Activated CD4-positive, alpha-beta T cell treated with anti-CD3 and anti-CD28 coated beads, Interleukin-2, amount 10 ng/mL, durations not matched to agents 24 days and 14 days (primary cell): Measurements from ENCODE around the gene FAM114A1. TPM values are rescaled to one million over a fixed set of nuclear protein-coding genes. Genes with fewer than 3 reads are reported as not detected.

Experiments
- DNase-seq: peaks from one replicate; pipeline ENCODE4 v3.0.0; 2022
- H3K27ac Mint-ChIP-seq: one replicate; pipeline ENCODE4 v1.8.0; 2022; ENCODE audit warnings: mild to moderate bottlenecking, mixed read lengths
- H3K27me3 Mint-ChIP-seq: one replicate; pipeline ENCODE4 v1.8.0; 2022; ENCODE audit warnings: mixed read lengths
- H3K36me3 Mint-ChIP-seq: one replicate; pipeline ENCODE4 v1.8.0; 2022; ENCODE audit warnings: low read depth, mild to moderate bottlenecking, mixed read lengths
- H3K4me1 Mint-ChIP-seq: one replicate; pipeline ENCODE4 v1.8.0; 2021; ENCODE audit warnings: mixed read lengths
- H3K4me3 Mint-ChIP-seq: one replicate; pipeline ENCODE4 v1.8.0; 2022; ENCODE audit warnings: mild to moderate bottlenecking, moderate library complexity, mixed read lengths
- H3K9me3 Mint-ChIP-seq: one replicate; pipeline ENCODE4 v1.8.0; 2021; ENCODE audit warnings: mixed read lengths
- intact Hi-C: fragments of 100-400 bp; cut with micrococcal nuclease; formaldehyde crosslinking; loops from one replicate; pipeline ENCODE4 v1.15.1; 2023
- total RNA-seq: library from RNA; stranded (reverse); gene quantifications from 2 replicates; pipeline ENCODE4 v1.2.3, GENCODE V29; 2022

Gene FAM114A1
- total RNA-seq, 1 donor from 2014 or later = 0.23 TPM

GRCh38 chr4:38943343-38943742 is 75.7 kb downstream of the FAM114A1 start:
- DNase-seq = no peak
- peaks cover 6% of the 10 kb centered on the region for H3K9me3 Mint-ChIP-seq
- H3K27me3 Mint-ChIP-seq = no peaks in the 10 kb centered on the region
- H3K4me1 Mint-ChIP-seq = peaks cover 35% of the 10 kb centered on the region
- peaks cover 4% of the 10 kb centered on the region for H3K36me3 Mint-ChIP-seq
- no peak overlapping the region for H3K4me3 Mint-ChIP-seq
- H3K27ac Mint-ChIP-seq = no peak overlapping the region
- intact Hi-C loops = no loop called here

GRCh38 chr4:38944440-38944839 is 76.8 kb downstream of the FAM114A1 start:
- intact Hi-C loops = no loop called here
- Mint-ChIP-seq H3K9me3 (peaks cover 6% of the 10 kb centered on the region), H3K4me3 (no peak overlapping the region), H3K27me3 (no peaks in the 10 kb centered on the region), H3K36me3 (peaks cover 2% of the 10 kb centered on the region), H3K4me1 (peaks cover 38% of the 10 kb centered on the region), H3K27ac (peak overlapping the region; percentile 20)
- no peak for DNase-seq

- DNase-seq = no peak
- peaks cover 6% of the 10 kb centered on the region for H3K9me3 Mint-ChIP-seq
- H3K27ac Mint-ChIP-seq = no peak overlapping the region
- H3K36me3 Mint-ChIP-seq = no peaks in the 10 kb centered on the region
- no peak overlapping the region for H3K4me3 Mint-ChIP-seq
- peaks cover 41% of the 10 kb centered on the region for H3K4me1 Mint-ChIP-seq
- intact Hi-C loops = loop anchor here (5.0 kb wide), 1 partner anchor 35 kb away; no protein-coding TSS in a partner anchor
- H3K27me3 Mint-ChIP-seq = no peaks in the 10 kb centered on the region
Measured at GRCh38 chr4:38946919-38947318, 79.3 kb downstream of the FAM114A1 start.

- Mint-ChIP-seq H3K4me1 (peaks cover 42% of the 10 kb centered on the region), H3K27me3 (no peaks in the 10 kb centered on the region), H3K9me3 (no peaks in the 10 kb centered on the region), H3K4me3 (no peak overlapping the region), H3K27ac (no peak overlapping the region), H3K36me3 (no peaks in the 10 kb centered on the region)
- intact Hi-C loops = loop anchor here (5.0 kb wide), 1 partner anchor 36 kb away; no protein-coding TSS in a partner anchor
- no peak for DNase-seq
Measured at GRCh38 chr4:38948551-38948950, 80.9 kb downstream of the FAM114A1 start.

GRCh38 chr4:38949411-38950051 is 81.9 kb downstream of the FAM114A1 start:
- Mint-ChIP-seq H3K27ac (peak overlapping the region; percentile 82), H3K4me3 (peak overlapping the region; percentile 43), H3K4me1 (peaks cover 46% of the 10 kb centered on the region), H3K36me3 (no peaks in the 10 kb centered on the region), H3K9me3 (no peaks in the 10 kb centered on the region), H3K27me3 (no peaks in the 10 kb centered on the region)
- peak; percentile 87 for DNase-seq
- intact Hi-C loops = loop anchor here (1.0 to 5.0 kb wide), 3 partner anchors 9 to 37 kb away; no protein-coding TSS in a partner anchor

GRCh38 chr4:38950159-38950558 is 82.6 kb downstream of the FAM114A1 start:
- H3K4me3 Mint-ChIP-seq = no peak overlapping the region
- H3K27me3 Mint-ChIP-seq = no peaks in the 10 kb centered on the region
- no peaks in the 10 kb centered on the region for H3K9me3 Mint-ChIP-seq
- H3K36me3 Mint-ChIP-seq = no peaks in the 10 kb centered on the region
- DNase-seq = no peak
- H3K27ac Mint-ChIP-seq = peak overlapping the region; percentile 26
- intact Hi-C loops = no loop called here
- peaks cover 46% of the 10 kb centered on the region for H3K4me1 Mint-ChIP-seq

- Mint-ChIP-seq H3K36me3 (no peaks in the 10 kb centered on the region), H3K9me3 (no peaks in the 10 kb centered on the region), H3K27ac (peak overlapping the region; percentile 26), H3K27me3 (no peaks in the 10 kb centered on the region), H3K4me3 (no peak overlapping the region), H3K4me1 (peaks cover 46% of the 10 kb centered on the region)
- no peak for DNase-seq
- intact Hi-C loops = no loop called here
Measured at GRCh38 chr4:38950734-38951133, 83.1 kb downstream of the FAM114A1 start.

- Mint-ChIP-seq H3K4me3 (no peak overlapping the region), H3K27ac (peak overlapping the region; percentile 34), H3K9me3 (peaks cover 8% of the 10 kb centered on the region), H3K27me3 (no peaks in the 10 kb centered on the region), H3K36me3 (peaks cover 7% of the 10 kb centered on the region), H3K4me1 (peaks cover 54% of the 10 kb centered on the region)
- intact Hi-C loops = no loop called here
- DNase-seq = no peak
Measured at GRCh38 chr4:38951598-38951997, 84.0 kb downstream of the FAM114A1 start.

- H3K4me1 Mint-ChIP-seq = peaks cover 55% of the 10 kb centered on the region
- no peak overlapping the region for H3K4me3 Mint-ChIP-seq
- no peak for DNase-seq
- peaks cover 7% of the 10 kb centered on the region for H3K36me3 Mint-ChIP-seq
- H3K27ac Mint-ChIP-seq = peak overlapping the region; percentile 34
- intact Hi-C loops = no loop called here
- H3K27me3 Mint-ChIP-seq = no peaks in the 10 kb centered on the region
- peaks cover 8% of the 10 kb centered on the region for H3K9me3 Mint-ChIP-seq
Measured at GRCh38 chr4:38952017-38952416, 84.4 kb downstream of the FAM114A1 start.

GRCh38 chr4:38954727-38955126 is 87.1 kb downstream of the FAM114A1 start:
- Mint-ChIP-seq H3K36me3 (peaks cover 15% of the 10 kb centered on the region), H3K4me1 (peaks cover 59% of the 10 kb centered on the region), H3K4me3 (no peak overlapping the region), H3K9me3 (peaks cover 16% of the 10 kb centered on the region), H3K27ac (no peak overlapping the region), H3K27me3 (no peaks in the 10 kb centered on the region)
- no peak for DNase-seq
- intact Hi-C loops = no loop called here

GRCh38 chr4:38955957-38956356 is 88.4 kb downstream of the FAM114A1 start:
- no peak for DNase-seq
- peak overlapping the region; percentile 97 for H3K27ac Mint-ChIP-seq
- peaks cover 19% of the 10 kb centered on the region for H3K9me3 Mint-ChIP-seq
- peaks cover 48% of the 10 kb centered on the region for H3K4me1 Mint-ChIP-seq
- intact Hi-C loops = no loop called here
- no peaks in the 10 kb centered on the region for H3K27me3 Mint-ChIP-seq
- H3K4me3 Mint-ChIP-seq = no peak overlapping the region
- peaks cover 21% of the 10 kb centered on the region for H3K36me3 Mint-ChIP-seq

GRCh38 chr4:38957261-38957815 is 89.7 kb downstream of the FAM114A1 start:
- H3K27ac Mint-ChIP-seq = peak overlapping the region; percentile 97
- peak overlapping the region; percentile 56 for H3K4me3 Mint-ChIP-seq
- peaks cover 47% of the 10 kb centered on the region for H3K4me1 Mint-ChIP-seq
- H3K27me3 Mint-ChIP-seq = no peaks in the 10 kb centered on the region
- H3K9me3 Mint-ChIP-seq = peaks cover 32% of the 10 kb centered on the region
- H3K36me3 Mint-ChIP-seq = peaks cover 34% of the 10 kb centered on the region
- no peak for DNase-seq
- intact Hi-C loops = no loop called here

GRCh38 chr4:38957893-38958292 is 90.3 kb downstream of the FAM114A1 start:
- H3K27me3 Mint-ChIP-seq = no peaks in the 10 kb centered on the region
- peaks cover 36% of the 10 kb centered on the region for H3K36me3 Mint-ChIP-seq
- H3K27ac Mint-ChIP-seq = peak overlapping the region; percentile 97
- H3K4me3 Mint-ChIP-seq = peak overlapping the region; percentile 56
- H3K4me1 Mint-ChIP-seq = peaks cover 42% of the 10 kb centered on the region
- intact Hi-C loops = loop anchor here (1.0 to 2.0 kb wide), 8 partner anchors 8 to 87 kb away; partner anchors contain the start of gene TMEM156
- peaks cover 36% of the 10 kb centered on the region for H3K9me3 Mint-ChIP-seq
- no peak for DNase-seq

- intact Hi-C loops = loop anchor here (1.0 to 2.0 kb wide), 8 partner anchors 8 to 86 kb away; partner anchors contain the start of gene TMEM156
- peak overlapping the region; percentile 97 for H3K27ac Mint-ChIP-seq
- H3K27me3 Mint-ChIP-seq = no peaks in the 10 kb centered on the region
- peaks cover 37% of the 10 kb centered on the region for H3K9me3 Mint-ChIP-seq
- DNase-seq = no peak
- peaks cover 41% of the 10 kb centered on the region for H3K4me1 Mint-ChIP-seq
- H3K36me3 Mint-ChIP-seq = peaks cover 41% of the 10 kb centered on the region
- peak overlapping the region; percentile 56 for H3K4me3 Mint-ChIP-seq
Measured at GRCh38 chr4:38958453-38959190, 91.0 kb downstream of the FAM114A1 start.
